ENCODE measurements around the gene RGS16. TPM values are rescaled to one million over a fixed set of nuclear protein-coding genes. Genes with fewer than 3 reads are reported as not detected.
"Not testable (repeated sequence)": the region's sequence is repeated elsewhere in the genome, so short reads cannot be mapped to it uniquely, and the experiment has no call there.

Gene RGS16
- total RNA-seq, 1 experiment from 2014 or later: not detected

- TF ChIP-seq CTCF (conservative IDR thresholded peaks at IDR 0.05) (no peak), EZH2 (IDR thresholded peaks at IDR 0.05; ENCODE audit: low read depth) (no peak)
- no peaks in the 10 kb centered on the region for H3K4me1 ChIP-seq (replicated peaks; ENCODE audit: insufficient read depth)
- DNase-seq: no peak
- H3F3A ChIP-seq (ENCODE audit: insufficient read depth, low read depth): no peaks in the 10 kb centered on the region
- no peak overlapping the region for H2AFZ ChIP-seq
- no peak overlapping the region for H3K4me2 ChIP-seq
- no peaks in the 10 kb centered on the region for H3K9me2 ChIP-seq (ENCODE audit: insufficient read depth)
- ChIA-PET POLR2A (ENCODE audit: unreplicated experiment) (no interaction called here), CTCF (no interaction called here)
- no peak overlapping the region for H3K27ac ChIP-seq
- no TSS peak for BruUV-seq (replicated peaks)
- no peak overlapping the region for H3K4me3 ChIP-seq
- H3K9me3 ChIP-seq (ENCODE audit: insufficient read depth, low read depth): no peaks in the 10 kb centered on the region
- H3K36me3 ChIP-seq (ENCODE audit: low read depth): no peaks in the 10 kb centered on the region
- intact Hi-C loops (cut with micrococcal nuclease; ENCODE audit: unreplicated experiment): no loop called here
- H4K20me1 ChIP-seq (ENCODE audit: insufficient read depth): no peaks in the 10 kb centered on the region
- H3K79me2 ChIP-seq (ENCODE audit: low read depth): no peaks in the 10 kb centered on the region
- H3K27me3 ChIP-seq (ENCODE audit: insufficient read depth, low read depth): no peaks in the 10 kb centered on the region
Observed at GRCh38 chr1:182633031-182633430, 28.8 kb upstream of the RGS16 start.

- POLR2A ChIA-PET (ENCODE audit: unreplicated experiment); H3K27ac ChIP-seq; H3K79me2 ChIP-seq (ENCODE audit: low read depth); H3K36me3 ChIP-seq (ENCODE audit: low read depth); H4K20me1 ChIP-seq (ENCODE audit: insufficient read depth); H3K27me3 ChIP-seq (ENCODE audit: insufficient read depth, low read depth); CTCF ChIA-PET; H3K4me3 ChIP-seq; intact Hi-C loops (cut with micrococcal nuclease; ENCODE audit: unreplicated experiment); H3K4me1 ChIP-seq (replicated peaks; ENCODE audit: insufficient read depth); H3K9me2 ChIP-seq (ENCODE audit: insufficient read depth); BruUV-seq (replicated peaks); H2AFZ ChIP-seq; DNase-seq; H3K4me2 ChIP-seq; H3K9me3 ChIP-seq (ENCODE audit: insufficient read depth, low read depth); H3F3A ChIP-seq (ENCODE audit: insufficient read depth, low read depth): not testable (repeated sequence)
Observed at GRCh38 chr1:182632441-182632857, 28.3 kb upstream of the RGS16 start.

- no peaks in the 10 kb centered on the region for H3K9me3 ChIP-seq (ENCODE audit: insufficient read depth, low read depth)
- intact Hi-C loops (cut with micrococcal nuclease; ENCODE audit: unreplicated experiment): no loop called here
- H3K4me2 ChIP-seq: no peak overlapping the region
- DNase-seq: no peak
- POLR2A ChIA-PET (ENCODE audit: unreplicated experiment): no interaction called here
- H3K79me2 ChIP-seq (ENCODE audit: low read depth): no peaks in the 10 kb centered on the region
- H3K9me2 ChIP-seq (ENCODE audit: insufficient read depth): no peaks in the 10 kb centered on the region
- BruUV-seq (replicated peaks): no TSS peak
- H2AFZ ChIP-seq: no peak overlapping the region
- no peaks in the 10 kb centered on the region for H4K20me1 ChIP-seq (ENCODE audit: insufficient read depth)
- H3F3A ChIP-seq (ENCODE audit: insufficient read depth, low read depth): no peaks in the 10 kb centered on the region
- no peak for TF ChIP-seq EZH2 (IDR thresholded peaks at IDR 0.05; ENCODE audit: low read depth)
- no peak for TF ChIP-seq CTCF (conservative IDR thresholded peaks at IDR 0.05)
- no peak overlapping the region for H3K4me3 ChIP-seq
- CTCF ChIA-PET: no interaction called here
- no peaks in the 10 kb centered on the region for H3K27me3 ChIP-seq (ENCODE audit: insufficient read depth, low read depth)
- no peak overlapping the region for H3K27ac ChIP-seq
- no peaks in the 10 kb centered on the region for H3K4me1 ChIP-seq (replicated peaks; ENCODE audit: insufficient read depth)
- no peaks in the 10 kb centered on the region for H3K36me3 ChIP-seq (ENCODE audit: low read depth)
Observed at GRCh38 chr1:182631954-182632353, 27.8 kb upstream of the RGS16 start.

- CTCF ChIA-PET: no interaction called here
- no peak for DNase-seq
- H3K4me2 ChIP-seq: no peak overlapping the region
- no peaks in the 10 kb centered on the region for H3K79me2 ChIP-seq (ENCODE audit: low read depth)
- no peaks in the 10 kb centered on the region for H3K9me2 ChIP-seq (ENCODE audit: insufficient read depth)
- no peaks in the 10 kb centered on the region for H3K9me3 ChIP-seq (ENCODE audit: insufficient read depth, low read depth)
- no peak overlapping the region for H3K4me3 ChIP-seq
- no TSS peak for BruUV-seq (replicated peaks)
- intact Hi-C loops (cut with micrococcal nuclease; ENCODE audit: unreplicated experiment): no loop called here
- H3K36me3 ChIP-seq (ENCODE audit: low read depth): no peaks in the 10 kb centered on the region
- H3K4me1 ChIP-seq (replicated peaks; ENCODE audit: insufficient read depth): peaks cover 7% of the 10 kb centered on the region
- no peak overlapping the region for H2AFZ ChIP-seq
- POLR2A ChIA-PET (ENCODE audit: unreplicated experiment): no interaction called here
- no peak overlapping the region for H3K27ac ChIP-seq
- no peaks in the 10 kb centered on the region for H3K27me3 ChIP-seq (ENCODE audit: insufficient read depth, low read depth)
- H4K20me1 ChIP-seq (ENCODE audit: insufficient read depth): no peaks in the 10 kb centered on the region
- no peaks in the 10 kb centered on the region for H3F3A ChIP-seq (ENCODE audit: insufficient read depth, low read depth)
- no peak for TF ChIP-seq EZH2 (IDR thresholded peaks at IDR 0.05; ENCODE audit: low read depth)
- TF ChIP-seq CTCF (conservative IDR thresholded peaks at IDR 0.05): no peak
Observed at GRCh38 chr1:182631053-182631677, 27.0 kb upstream of the RGS16 start.
